Activated CD4-positive, alpha-beta T cell treated with anti-CD3 and anti-CD28 coated beads, Interleukin-2, amount 50 U/mL, for 48 hours (primary cell): Measurements from ENCODE around the gene FOXD4L3.
"Not testable (repeated sequence)": the region's sequence is repeated elsewhere in the genome, so short reads cannot be mapped to it uniquely, and the experiment has no call there.

Experiments
- DNase-seq, 2 experiments: peaks; one replicate each; pipeline ENCODE4 v3.0.0-alpha.2; 2020

FOXD4L3 gene

DNA sequence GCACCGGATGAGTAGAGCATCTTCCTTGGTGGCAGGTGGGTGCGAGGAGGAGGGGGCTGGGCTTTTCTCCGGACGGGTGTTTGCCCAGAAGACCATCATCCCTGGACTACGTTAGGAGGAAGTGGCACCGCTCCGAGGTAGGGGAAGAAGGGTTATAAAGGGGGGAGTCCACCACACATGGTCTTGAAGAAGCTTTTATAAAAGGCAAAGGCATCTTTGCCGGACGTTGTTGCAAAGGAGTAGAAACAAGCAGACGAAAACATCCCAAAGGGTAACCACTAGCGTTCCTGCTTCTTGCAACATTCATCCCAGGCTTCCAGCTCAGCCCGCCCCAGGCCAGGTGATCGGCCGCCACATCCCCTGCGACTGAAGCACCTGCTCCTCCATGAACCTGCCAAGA lies at the start of gene FOXD4L3:
TSS of gene FOXD4L3 (plus strand) at position 301 of the 400 bp plus-strand sequence. CDS start at position 386, 85 bp downstream.
- not testable (repeated sequence) for DNase-seq

DNA sequence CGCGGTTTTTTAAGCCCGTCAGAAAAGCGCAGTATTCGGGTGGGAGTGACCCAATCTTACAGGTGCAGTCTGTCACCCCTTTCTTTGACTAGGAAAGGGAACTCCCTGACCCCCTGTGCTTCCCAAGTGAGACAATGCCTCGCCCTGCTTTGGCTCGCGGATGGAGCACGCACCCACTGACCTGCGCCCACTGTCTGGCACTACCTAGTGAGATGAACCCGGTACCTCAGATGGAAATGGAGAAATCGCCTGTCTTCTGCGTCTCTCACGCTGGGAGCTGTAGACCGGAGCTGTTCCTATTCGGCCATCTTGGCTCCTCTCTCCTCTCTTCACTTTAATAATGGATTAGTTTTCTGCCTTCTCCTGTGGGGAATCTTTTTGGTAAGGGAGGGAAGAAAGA lies 21.6 kb upstream of the FOXD4L3 start:
- DNase-seq: not testable (repeated sequence)

DNA sequence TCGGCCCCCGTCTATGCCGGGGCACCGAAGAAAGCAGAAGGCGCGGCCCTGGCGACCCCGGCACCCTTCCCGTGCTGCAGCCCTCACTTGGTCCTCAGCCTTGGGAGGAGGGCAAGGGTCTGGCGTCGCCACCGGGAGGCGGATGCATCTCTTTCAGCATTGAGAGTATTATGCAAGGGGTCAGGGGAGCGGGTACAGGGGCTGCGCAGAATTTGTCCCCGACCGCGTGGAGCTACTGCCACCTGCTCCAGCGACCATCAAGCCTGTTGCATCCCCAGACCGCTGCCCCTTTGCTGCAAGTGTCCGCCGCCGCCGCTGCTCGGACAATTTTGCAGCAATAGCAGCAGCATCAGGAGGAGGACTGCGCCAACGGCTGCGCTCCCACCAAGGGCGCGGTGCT lies 1.1 kb downstream of the FOXD4L3 start:
- DNase-seq: not testable (repeated sequence)

DNA sequence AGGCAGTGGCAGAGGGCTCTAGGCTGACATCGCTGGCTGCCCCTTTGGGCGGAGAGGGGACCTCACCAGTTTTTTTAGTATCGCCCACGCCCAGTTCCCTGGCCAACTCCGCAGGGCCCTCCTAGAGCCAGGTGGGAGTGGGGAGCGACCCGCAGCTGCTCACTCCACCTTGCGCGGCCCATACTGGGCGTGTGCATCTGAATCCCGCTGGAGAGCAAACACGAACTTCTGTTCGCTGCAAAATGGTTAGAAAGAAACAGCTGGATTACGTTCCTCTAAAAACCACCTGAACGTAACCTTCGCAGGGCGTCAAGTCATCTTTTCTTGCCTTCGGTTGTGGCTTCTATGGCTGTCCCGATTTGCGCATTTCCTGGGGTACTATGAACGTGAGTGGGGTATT lies 1.5 kb downstream of the FOXD4L3 start:
- DNase-seq: not testable (repeated sequence)

DNA sequence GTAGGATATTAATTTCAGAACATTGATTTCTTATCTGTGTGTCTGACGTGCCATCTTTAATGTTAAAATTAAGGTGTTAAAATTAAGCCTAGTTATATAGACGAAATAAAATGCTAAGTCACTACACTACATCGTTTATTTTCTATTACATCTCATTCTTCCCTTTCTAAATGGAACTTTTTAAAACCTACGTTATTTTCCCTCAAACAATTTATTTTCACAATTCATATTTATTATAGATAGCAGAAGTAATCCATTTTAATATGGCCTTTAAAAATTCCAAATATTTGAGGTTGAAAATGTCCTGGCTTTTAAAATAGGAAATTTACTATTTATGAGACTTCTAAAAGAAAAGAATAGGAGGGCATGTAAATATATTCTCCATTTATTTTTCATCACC lies 2.1 kb downstream of the FOXD4L3 start:
- not testable (repeated sequence) for DNase-seq

DNA sequence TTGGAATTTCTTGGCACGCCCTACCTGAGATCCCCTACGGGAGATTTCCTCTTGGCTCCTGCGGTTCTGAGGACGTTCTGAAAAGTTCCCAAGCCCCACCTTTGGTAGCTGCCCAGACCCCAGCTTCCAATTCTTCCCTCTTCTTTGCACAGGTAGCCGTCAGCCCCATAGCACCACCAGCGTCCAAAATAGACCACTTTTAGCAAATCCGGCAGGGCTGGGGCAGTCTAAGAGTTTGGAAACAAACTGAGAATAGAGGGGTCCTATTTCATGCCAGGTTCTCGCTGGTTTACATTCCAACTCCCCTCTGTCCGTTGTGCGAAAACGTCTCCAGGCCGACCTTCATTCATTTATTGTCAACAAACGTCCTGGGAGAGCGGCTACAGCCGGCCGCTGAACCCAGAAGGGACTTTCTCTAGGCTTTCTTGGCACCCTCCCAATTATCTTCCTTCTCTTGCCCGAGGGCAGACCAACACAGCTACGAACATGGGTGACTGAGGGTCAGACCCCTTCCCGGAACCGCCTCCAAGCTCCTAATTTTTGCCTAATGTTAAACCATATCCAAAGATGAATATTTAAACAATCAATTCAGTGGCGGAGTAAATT lies 3.1 kb downstream of the FOXD4L3 start:
- DNase-seq: not testable (repeated sequence)

DNA sequence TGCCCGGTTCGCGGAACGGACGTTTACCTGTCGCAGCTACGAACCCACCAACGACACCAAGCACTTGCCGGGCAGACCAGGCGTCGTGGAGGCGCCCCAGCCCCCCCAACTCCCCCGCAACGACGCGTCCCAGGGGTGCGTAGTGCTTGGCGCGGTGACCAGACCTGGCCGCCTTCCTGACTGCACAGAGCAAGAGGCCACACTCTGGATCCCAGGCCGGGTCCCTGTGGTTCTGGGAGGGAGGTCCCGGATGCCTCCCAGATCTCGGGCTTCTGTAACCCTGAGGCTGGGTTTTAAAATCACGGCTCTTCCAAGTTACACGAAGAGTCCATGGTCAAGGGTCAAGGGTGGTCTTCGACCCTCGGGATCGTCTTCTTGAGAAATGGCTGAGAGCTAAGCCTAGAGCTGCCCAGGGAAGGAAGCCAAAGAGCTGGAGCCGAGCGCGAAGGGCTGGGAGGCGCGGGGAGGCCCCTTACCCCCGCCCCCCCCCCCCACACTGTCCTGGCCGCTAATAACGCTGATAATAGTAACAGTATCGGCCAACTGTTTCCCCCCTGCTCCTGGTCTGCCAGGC lies 3.8 kb downstream of the FOXD4L3 start:
- not testable (repeated sequence) for DNase-seq

DNA sequence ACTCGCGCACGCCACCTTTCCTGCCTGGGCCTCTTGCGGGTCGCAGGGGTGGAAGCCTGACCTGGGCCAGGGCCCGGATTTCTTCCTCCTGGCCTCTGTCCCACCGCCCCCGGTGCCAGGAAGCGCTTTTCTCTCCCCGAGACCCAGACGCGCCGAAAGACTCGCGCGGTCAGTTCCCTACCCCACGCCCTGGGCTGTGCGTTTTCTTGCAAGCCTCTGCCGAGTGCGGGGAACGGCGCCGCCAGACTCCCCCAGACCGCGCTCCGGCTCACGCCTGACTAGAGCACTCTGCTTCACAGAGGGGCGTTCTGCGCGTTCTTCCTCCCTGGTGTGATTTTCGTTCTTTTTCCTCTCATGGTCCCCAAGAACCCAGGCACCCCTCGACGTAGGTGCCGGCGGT lies 4.5 kb downstream of the FOXD4L3 start:
- DNase-seq: not testable (repeated sequence)

DNA sequence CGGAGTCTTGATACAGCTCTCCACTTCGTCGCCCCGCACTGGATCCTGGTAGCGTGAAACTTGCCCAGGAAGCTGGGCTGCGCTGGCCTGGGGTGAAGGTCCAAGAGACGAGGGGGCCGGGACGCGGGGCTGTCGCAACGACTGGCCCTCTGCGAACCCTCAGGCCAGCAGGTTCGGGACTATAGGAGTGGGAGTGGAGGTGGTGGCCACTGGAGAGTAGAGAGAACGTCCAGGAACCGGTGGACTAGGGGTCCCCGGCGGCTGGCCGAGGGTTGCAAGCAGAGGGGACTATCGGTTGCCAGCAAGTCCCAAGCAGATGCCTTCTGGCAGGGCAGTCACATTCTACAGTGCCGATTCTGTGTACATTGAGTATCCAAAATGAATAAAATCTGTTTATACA lies 5.0 kb downstream of the FOXD4L3 start:
- not testable (repeated sequence) for DNase-seq

DNA sequence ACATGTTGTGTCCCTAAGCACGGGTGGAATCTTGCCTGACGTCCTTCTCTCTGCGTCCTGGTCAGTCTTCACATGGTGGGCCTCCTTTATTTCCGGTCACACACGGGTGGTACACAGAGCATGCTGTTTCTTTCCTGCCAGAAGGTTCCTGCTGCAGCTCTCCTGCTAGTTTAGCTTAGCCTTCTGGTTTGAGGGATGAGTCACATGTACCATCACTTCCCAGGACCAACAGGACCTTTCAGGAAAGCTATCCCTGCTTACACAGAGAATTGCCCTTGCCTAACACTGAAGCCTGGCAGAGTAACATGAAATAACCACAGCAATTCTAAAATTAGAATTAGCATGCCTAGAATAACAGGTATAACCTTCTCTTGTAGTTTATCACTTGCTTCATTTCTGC lies 8.5 kb downstream of the FOXD4L3 start:
- DNase-seq: not testable (repeated sequence)

DNA sequence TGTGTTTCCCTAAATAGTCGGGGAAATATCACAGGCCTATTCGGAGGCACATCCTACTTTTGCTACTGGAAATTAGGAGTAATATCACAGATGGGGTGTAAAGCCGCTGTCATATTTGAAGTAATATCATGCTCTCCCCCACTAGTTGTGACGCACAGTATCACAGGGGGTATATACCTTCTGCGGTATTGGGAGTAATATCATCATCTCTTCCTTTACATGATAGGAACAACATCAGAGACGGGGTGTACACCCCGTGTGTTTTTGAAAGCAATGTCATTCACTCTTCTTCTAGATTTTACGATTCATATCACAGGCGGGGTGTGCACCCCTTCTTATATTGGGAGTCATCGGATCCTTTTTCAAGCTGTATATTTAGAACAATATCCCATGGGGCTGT lies 15.5 kb downstream of the FOXD4L3 start:
- DNase-seq: not testable (repeated sequence)

DNA sequence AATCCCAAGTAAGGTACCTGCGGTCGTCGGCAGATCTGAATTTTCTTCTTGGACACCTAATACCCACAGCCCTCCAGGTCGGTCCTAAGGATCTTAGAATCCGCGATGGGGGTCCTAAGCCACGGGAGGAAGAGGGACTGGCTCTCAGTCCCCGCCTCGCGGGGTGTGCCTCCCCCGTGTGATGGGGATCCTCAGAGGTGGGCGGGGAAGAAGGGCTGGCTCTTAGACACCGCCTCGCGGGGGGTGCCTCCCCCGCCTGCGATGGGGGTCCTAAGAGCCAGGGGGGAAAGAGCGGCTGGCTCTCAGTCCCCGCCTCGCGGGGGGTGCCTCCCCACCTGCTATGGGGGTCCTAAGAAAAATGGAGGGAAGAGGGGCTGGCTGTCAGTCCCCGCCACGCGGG lies 21.1 kb downstream of the FOXD4L3 start:
- DNase-seq: not testable (repeated sequence)

DNA sequence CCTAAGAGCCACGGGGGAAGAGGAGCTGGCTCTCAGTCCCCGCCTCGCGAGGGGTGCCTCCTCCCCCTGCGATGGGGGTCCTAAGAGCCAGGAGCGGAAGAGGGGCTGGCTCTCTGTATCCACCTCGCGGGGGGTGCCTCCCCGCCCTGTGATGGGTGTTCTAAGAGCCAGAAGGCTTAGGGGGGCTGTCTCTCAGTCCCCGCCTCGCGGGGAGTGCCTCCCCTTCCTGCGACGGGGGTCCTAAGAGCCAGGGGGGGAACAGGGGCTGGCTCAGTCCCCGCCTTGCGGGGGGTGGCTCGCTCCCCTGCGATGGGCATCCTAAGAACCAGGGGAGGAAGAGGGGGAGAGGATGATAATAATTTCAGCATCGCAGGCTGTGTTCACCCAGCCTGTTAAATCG lies 21.9 kb downstream of the FOXD4L3 start:
- DNase-seq: not testable (repeated sequence)

DNA sequence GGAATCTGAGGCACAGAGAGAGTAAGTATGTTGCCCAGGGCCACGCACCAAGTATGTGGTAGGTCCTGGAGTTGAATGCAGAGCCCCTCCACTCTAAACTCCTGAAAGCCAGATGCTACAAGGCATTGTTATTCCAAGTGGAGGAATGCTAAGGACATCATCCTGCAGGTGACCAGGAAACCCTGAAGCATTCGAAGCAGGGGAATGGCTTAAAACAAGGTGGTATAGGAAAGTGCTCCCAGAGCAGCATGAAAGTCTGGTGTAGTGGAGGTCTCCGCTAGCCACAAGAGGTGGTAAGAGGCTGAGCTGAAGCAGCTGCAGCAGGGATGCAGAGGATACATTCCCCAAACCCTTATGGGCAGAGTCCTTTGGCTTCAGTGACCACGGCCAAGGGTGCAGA lies 26.4 kb downstream of the FOXD4L3 start:
- DNase-seq: not testable (repeated sequence)

DNA sequence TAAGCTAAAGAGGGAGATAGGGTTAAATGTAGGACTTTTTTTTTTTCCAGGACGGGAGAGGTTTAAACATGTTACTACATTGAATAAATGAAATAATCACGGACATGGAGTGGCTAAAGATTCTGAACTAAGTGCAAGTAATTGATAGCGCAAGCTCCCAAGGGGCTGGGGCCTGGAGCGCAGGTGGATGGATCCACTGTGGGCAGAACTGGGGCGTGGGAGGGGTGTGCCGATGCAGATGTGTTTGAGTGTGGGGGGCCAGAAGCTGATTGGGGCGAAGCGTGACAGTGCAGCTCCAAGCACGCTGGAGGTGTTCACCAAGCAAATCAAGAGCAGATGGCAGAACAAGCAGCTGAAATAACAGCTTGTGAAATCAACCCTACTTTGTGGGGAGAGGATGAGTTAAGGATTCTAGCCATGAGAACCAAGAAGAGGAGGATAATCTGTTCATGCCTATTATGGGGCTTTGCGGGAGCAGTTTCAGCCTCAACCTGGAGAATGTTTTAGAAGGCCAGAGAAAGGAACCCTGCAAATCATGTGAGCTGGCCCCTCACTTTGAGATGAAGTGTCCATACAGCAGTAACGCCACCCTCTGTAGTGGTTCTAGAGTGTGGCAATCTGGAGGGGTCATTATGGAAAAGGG lies 28.0 kb downstream of the FOXD4L3 start:
- DNase-seq: not testable (repeated sequence)

DNA sequence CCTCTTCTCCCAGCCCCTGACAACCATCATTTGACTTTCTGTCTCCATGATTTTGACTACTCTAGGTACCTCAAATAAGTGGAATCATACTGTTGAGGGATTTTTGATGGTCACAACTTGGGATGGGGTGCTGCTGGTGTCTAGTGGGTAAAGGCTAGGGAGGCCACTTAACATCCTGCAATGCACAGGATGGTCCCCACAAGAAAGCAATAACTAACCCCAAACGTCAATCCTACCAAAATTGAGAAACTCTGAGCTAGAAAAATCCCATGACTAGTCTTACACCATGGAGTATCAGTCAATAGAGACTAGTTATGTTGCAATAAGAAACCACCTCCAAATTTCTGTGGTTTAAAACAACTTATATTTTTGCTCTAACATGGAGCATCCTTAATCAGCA lies 29.5 kb downstream of the FOXD4L3 start:
- not testable (repeated sequence) for DNase-seq

DNA sequence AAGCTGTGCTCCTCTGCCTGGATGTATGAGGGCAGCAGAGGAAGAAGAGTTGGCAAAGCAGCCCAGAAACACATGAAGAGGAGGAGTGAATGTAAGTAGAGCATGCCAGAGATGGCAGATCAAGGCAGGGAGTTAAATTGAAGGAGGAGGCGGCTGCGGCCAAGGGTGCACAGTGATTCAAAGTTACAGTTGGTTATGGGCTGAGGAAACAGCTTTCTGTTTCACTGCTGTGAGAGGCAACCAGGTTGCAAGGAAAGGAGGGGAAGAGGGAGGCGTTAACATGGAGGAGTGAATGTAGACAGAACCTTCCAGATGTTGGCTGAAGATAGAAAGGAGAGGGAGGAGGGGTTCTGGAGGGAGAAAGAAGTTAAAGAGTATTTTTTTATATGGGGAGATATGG lies 33.3 kb downstream of the FOXD4L3 start:
- not testable (repeated sequence) for DNase-seq

DNA sequence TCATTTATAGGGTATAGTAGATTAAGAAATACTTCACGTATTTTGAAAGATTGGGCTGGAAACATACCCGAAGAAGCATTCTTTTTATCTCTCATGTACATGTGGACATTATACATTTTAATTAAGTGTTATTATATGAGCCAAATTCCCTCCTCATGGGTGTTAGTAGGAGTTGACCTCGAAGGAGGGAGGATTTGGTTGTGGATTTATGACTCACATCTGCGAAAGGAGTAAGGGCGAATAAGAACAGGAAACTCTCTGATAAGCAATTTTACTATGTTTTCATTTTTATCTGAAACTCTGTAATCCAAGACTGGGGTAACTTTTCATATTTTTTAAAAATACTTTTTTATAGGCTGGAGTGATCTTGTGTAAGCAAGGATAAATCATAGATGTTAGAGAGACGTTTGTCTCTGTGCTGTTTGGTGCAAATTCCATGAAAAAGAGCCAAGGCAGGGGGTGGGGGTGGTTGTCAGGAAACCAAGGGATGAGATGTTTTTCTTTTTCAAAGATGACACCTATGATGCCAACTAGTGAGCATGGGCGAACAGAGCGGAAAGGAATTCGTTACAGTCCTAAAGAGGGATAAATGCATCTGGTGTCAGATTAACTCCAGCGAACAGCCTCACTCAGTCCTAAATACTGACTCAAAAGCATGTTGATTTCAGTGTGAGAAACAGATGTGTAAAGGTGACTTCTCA lies 34.1 kb downstream of the FOXD4L3 start:
- DNase-seq: not testable (repeated sequence)

DNA sequence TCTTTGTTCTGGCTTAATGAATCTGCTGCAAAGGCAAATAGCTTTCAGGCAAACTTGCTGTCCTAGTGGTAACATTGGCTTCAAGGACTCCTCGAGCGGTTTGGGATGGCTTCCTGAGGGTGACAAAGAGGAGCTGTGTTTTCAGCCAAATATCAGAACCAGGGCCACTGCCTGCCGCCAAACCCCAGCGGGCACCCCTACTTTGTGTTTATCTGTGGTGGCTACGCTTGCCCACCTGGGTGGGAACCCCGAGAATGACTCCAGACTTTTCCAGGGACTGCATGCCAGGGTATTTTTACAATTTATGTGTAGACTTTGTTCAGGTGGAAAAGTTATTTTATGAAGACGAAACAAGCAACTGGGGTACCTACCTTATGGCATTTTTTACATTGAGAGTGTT lies 35.3 kb downstream of the FOXD4L3 start:
- not testable (repeated sequence) for DNase-seq

DNA sequence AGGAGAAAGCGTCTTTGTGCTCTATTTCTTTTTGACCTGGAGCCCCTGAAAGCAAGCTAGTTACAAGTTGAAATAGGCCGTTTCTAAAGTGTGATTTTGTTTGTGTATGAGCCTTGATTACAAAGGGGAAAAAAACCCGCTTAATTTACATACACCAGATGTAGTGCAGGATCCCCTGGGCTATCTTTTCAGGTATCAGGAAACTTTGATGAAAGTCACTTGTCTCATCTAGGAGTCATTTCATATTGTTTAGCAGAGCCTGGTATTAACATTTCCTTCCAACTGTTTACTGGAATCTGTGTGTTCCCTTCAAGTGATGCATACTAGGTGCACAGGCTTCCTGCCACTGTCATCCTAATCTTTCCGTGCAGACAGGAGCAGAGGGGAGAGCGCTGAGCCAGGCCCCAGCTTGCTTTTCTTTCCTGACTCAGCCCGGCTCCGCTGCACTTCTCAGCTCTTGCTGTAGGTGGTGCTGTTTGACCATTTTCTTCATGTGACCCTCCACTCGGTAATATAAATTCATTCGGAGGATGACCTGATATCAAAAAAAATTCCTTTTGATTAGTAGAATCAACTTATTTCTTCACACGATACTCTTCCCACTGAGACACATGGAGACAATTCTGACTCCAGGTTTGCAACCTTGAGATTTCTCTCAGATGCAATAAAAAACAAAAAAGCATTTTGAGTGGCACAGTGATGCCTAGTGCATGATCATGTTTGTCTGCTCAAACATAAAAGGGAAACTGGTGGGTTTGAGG lies 39.8 kb downstream of the FOXD4L3 start:
- DNase-seq: not testable (repeated sequence)

DNA sequence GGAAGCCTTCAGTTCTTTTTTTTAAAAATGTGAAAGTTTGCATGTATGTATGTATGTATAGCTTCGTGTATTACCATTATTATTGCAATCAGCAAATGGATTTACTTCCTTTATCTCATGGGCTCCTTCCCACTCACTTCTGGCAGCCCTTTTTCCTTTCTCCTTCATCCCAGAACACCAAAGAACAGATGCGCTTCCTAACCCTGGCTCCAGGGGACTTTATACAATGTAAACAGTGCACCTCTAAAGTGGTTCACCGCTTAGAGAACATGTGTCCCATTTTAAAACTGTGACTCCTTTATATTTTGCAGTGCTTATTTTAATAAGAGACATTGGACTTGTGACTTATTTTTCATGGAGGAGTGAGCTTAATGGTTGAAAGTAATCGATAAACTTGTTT lies 40.6 kb downstream of the FOXD4L3 start:
- DNase-seq: not testable (repeated sequence)

DNA sequence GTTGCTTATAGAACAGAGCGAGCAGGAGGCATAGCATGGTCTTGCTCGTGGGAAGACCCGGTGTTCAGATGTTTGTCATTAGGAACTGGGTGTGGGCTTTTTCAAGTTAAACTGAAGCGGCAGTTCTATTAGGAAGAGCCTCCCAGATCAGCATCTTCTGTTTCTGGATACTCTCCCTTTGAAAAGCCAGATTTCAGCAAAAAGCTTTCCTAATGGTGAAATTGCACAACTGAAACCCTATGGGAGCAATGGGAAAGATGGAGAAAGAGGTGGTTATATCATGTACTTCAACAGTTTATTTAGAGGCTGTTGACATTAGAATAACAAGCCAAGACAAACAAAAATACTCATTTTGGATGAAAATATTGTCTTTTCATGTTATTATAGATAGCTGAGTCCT lies 41.3 kb downstream of the FOXD4L3 start:
- DNase-seq: not testable (repeated sequence)

DNA sequence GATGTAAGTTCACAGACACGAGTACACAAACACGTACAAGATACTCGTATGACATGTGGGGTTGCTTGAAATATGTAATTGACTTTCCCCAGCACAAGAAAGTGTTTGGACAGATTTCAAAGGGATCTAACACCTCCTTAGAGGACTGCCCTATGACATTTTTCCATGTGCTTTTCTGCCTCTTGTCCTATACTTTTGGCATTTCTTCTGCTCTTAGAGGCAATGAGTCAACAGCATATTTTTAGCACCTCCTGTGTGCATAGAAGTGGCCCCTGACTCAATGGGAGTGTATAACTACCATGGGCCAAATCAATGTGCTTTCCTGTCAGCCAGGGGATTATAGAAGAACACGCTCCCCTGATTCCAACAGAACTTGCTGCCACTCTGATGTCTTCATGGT lies 49.0 kb downstream of the FOXD4L3 start:
- not testable (repeated sequence) for DNase-seq
